Activated naive CD8-positive, alpha-beta T cell treated with anti-CD3 and anti-CD28 coated beads for 36 hours (primary cell): ENCODE data around the gene HPF1. TPM values are rescaled to one million over a fixed set of nuclear protein-coding genes. Genes with fewer than 3 reads are reported as not detected.

Experiments used
- DNase-seq: peaks from one replicate; pipeline ENCODE4 v3.0.0; 2021
- H3K27ac Mint-ChIP-seq: one replicate; pipeline ENCODE4 v1.8.0; 2022; ENCODE audit warnings: mild to moderate bottlenecking, moderate library complexity, mixed read lengths
- H3K27me3 Mint-ChIP-seq: one replicate; pipeline ENCODE4 v1.8.0; 2022; ENCODE audit warnings: mild to moderate bottlenecking, mixed read lengths
- H3K36me3 Mint-ChIP-seq: one replicate; pipeline ENCODE4 v1.8.0; 2021; ENCODE audit warnings: mild to moderate bottlenecking, mixed read lengths
- H3K4me1 Mint-ChIP-seq: one replicate; pipeline ENCODE4 v1.8.0; 2021; ENCODE audit warnings: mixed read lengths
- H3K4me3 Mint-ChIP-seq: one replicate; pipeline ENCODE4 v1.8.0; 2022; ENCODE audit warnings: mild to moderate bottlenecking, moderate library complexity, mixed read lengths
- H3K9me3 Mint-ChIP-seq: one replicate; pipeline ENCODE4 v1.8.0; 2022; ENCODE audit warnings: mixed read lengths
- total RNA-seq, 2 experiments: library from RNA; stranded (reverse); gene quantifications; one replicate each; pipeline ENCODE4 v1.2.3, GENCODE V29; 2021

The HPF1 gene
- total RNA-seq, 2 experiments from 2014 or later = 27.3 to 27.5 TPM

DNA sequence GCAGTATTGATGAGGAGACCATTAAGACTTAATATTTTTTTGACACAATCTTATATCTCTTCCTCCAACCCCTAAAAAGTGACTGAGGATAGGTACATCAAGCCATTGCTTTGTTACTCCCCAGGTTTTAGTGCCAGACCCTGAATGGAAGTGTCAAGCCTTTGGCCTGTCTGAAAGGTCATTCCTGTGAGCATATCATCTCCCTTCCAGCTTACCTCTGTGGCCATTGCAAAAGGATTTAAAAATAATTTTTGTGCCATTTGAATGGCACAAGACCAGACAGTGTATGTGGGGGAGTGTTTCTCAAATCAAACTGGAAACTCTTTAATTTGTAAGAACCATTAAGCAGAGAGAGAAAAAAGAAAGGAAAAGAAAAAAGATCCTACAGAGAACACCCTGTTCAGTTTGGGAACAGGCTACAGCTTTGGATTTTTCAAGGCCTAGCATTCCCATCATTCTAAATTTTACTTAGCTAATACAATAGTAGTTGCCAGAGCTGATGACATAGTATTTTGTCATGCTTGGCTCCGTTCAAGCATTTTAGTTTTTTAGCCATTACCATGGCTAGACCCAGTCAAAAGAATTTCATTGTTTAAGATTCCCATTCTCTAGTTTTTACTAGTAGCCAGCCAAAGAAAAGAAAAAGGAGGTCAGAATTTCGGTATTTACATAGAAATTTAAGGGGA lies 49.6 kb downstream of the HPF1 start:
- H3K27ac Mint-ChIP-seq = no peak overlapping the region

DNA sequence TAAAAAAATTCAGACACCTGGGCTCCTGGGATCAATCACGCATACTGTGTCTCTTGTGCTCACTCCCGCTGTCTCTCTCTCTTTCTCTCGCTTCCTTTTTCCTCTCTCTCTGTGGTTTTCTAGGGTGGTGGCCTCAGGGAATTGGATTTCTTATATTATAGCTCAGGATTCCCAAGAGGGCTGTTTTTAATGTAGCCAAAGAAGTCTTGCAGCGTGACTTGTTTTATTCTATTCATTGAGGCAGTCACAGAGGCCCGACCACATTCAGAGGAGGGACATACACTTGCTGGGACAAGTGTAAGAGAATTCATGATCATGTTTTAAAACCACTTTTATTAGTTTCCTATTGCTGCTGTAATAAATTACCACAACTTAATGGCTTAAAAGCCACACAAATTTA lies 59.4 kb downstream of the HPF1 start:
- H3K4me3 Mint-ChIP-seq = no peak overlapping the region
- H3K27ac Mint-ChIP-seq = no peak overlapping the region
- H3K27me3 Mint-ChIP-seq = no peaks in the 10 kb centered on the region
- H3K9me3 Mint-ChIP-seq = no peaks in the 10 kb centered on the region
- no peaks in the 10 kb centered on the region for H3K4me1 Mint-ChIP-seq
- H3K36me3 Mint-ChIP-seq = peaks cover 13% of the 10 kb centered on the region
- no peak for DNase-seq

More for the DNA sequence above, 49.6 kb downstream of the HPF1 start:
- Mint-ChIP-seq H3K27me3 (no peaks in the 10 kb centered on the region), H3K36me3 (no peaks in the 10 kb centered on the region), H3K4me1 (peaks cover 2% of the 10 kb centered on the region), H3K9me3 (no peaks in the 10 kb centered on the region), H3K4me3 (no peak overlapping the region)
- DNase-seq = no peak

DNA sequence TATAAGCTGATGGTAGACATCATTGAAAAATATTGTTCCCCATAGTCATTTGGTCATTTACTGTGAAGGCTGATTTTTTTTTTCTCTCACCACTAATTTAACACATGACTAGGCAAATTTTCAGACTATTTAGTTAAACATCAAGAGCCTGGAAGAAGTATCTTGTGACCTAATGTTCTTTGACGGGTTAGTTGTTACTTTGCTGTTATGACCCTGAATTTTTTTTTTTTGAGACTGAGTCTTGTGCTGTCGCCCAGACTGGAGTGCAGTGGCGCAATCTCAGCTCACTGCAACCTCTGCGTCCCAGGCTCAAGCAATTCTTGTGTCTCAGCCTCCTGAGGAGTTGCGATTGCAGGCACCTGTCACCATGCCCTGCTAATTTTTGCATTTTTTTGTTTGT lies 67.0 kb downstream of the HPF1 start:
- H3K27me3 Mint-ChIP-seq = no peaks in the 10 kb centered on the region
- DNase-seq = no peak
- peaks cover 16% of the 10 kb centered on the region for H3K36me3 Mint-ChIP-seq
- no peaks in the 10 kb centered on the region for H3K9me3 Mint-ChIP-seq
- H3K4me1 Mint-ChIP-seq = peaks cover 9% of the 10 kb centered on the region
- H3K4me3 Mint-ChIP-seq = no peak overlapping the region
- no peak overlapping the region for H3K27ac Mint-ChIP-seq

DNA sequence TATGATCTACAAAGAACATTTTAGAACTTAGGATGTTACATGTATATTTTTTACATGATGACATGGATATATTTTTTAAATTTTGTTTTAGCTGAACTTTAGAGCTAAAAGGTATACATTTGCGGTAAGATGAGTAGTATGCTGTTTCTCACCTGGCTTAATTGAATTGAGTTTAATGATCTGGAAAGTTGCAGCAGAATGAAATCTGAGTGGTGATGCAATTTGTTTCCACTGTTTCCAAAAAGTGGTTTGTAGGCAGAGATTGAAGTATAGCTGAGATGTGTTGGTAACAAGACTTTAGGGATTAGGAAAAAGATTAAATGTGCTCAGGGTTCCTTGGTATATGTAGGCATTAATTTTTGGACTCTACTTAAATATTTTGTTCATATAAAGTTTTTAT lies 68.1 kb downstream of the HPF1 start:
- H3K27ac Mint-ChIP-seq = no peak overlapping the region
- no peaks in the 10 kb centered on the region for H3K27me3 Mint-ChIP-seq
- no peak overlapping the region for H3K4me3 Mint-ChIP-seq
- H3K36me3 Mint-ChIP-seq = peaks cover 16% of the 10 kb centered on the region
- no peak for DNase-seq
- H3K4me1 Mint-ChIP-seq = peaks cover 9% of the 10 kb centered on the region
- no peaks in the 10 kb centered on the region for H3K9me3 Mint-ChIP-seq

DNA sequence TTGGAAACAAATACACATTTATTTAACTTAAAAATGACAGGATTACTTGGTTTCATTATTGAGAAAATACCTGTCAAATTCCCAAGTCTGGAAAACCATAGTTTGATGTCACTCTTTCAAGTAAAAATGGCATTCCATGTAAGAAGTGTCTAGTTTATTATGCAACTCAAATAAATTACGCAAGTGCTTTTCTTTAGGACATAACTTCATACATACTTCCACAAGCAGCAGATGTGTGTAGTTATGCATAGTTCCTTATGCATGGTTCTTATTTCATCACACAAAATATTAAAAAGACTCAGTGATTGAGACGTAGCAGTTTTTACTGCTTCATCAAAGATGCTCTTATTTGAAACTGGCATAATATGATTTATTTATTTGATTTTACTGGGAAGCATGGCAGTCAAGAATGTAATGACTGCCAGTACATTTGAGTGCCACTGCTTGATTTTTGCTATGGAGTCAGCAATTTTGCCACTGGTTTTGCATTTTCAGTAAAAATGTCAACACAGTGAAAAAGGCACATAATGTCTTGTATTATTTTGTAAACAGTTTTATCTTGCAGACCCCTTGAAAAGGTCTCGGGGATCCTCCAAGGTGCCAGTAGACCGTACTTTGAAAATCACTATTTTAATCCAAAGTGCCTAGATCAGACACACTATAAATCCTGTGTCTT lies 75.2 kb downstream of the HPF1 start:
- Mint-ChIP-seq H3K36me3 (peaks cover 21% of the 10 kb centered on the region), H3K9me3 (no peaks in the 10 kb centered on the region), H3K27ac (no peak overlapping the region), H3K4me1 (peaks cover under 1% of the 10 kb centered on the region), H3K27me3 (no peaks in the 10 kb centered on the region), H3K4me3 (no peak overlapping the region)
- DNase-seq = no peak

Other genes starting within 250 kb of the HPF1 start
- gene NEK1, start 145.4 kb downstream of the HPF1 start, total RNA-seq = 10 to 100 TPM; 12.1 to 13.1 TPM
- gene CLCN3, start 137.4 kb downstream of the HPF1 start, total RNA-seq = 10 to 100 TPM; 18.5 to 20.8 TPM